Fibroblast of skin of left quadriceps (primary cell): ENCODE results near the gene SP2.
A peak's percentile ranks its signal among the peaks of the same experiment; 100 is the strongest.
"Not testable (repeated sequence)": the region's sequence is repeated elsewhere in the genome, so short reads cannot be mapped to it uniquely, and the experiment has no call there.

Experiments
- DNase-seq, 2 experiments: peaks; one replicate each; pipeline ENCODE4 v3.0.0-alpha.2; 2013; ENCODE audit warnings: low read depth in 2 of 2

SP2 gene

DNA sequence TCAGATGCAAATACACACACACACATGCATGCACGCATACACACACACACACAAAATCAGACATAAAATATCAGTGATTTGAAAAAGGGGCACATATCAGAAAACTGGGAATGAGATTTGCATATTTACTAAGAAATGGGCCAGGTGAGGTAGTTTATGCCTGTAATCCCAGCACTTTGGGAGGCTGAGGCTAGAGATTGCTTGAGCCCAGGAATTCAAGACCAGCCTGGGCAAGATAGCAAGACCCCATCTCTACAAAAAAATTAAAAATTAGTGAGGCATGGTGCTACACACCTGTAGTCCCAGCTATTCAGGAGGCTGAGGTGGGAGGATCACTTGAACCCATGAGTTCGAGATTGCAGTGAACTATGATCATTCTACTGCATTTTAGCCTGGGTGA lies 23.0 kb downstream of the SP2 start:
- no peak for DNase-seq

GRCh38 chr17:47919889-47920288 lies 23.9 kb downstream of the SP2 start:
- not testable (repeated sequence) for DNase-seq

DNA sequence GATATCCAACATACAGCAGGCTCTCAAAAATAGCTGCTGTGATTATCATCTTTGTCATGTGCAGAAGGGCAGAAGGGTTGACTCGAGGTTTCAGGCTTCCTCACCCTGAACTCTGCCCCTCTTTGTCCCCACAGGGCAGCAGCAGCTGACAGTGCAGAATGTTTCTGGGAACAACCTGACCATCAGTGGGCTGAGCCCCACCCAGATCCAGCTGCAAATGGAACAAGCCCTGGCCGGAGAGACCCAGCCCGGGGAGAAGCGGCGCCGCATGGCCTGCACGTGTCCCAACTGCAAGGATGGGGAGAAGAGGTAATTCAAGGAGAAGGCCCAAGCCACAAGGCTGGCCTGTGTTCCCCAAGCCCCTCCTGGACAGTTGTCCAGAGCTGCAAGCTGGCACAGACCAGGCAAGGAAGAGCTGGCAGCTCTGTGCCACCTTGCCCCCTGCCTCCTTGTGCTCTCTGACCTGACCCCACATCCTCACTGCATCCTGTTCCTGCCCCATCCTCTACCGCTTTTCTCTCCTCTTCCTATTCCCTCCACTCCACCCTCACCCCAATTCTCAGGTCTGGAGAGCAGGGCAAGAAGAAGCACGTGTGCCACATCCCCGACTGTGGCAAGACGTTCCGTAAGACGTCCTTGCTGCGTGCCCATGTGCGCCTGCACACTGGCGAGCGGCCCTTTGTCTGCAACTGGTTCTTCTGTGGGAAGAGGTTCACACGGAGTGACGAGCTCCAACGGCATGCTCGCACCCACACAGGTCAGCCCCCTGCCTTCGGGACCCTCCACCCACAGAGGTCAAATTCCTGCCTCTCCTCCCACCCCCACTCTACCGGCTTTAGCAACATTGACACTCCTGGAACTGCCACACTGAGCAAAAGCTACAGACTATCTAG lies 29.0 kb downstream of the SP2 start:
- no peak for DNase-seq

- no peak for DNase-seq
These were observed 29.6 kb downstream of the SP2 start for GRCh38 chr17:47925678-47925988.

GRCh38 chr17:47927821-47928400 lies 31.9 kb downstream of the SP2 start:
- DNase-seq: no peak

DNA sequence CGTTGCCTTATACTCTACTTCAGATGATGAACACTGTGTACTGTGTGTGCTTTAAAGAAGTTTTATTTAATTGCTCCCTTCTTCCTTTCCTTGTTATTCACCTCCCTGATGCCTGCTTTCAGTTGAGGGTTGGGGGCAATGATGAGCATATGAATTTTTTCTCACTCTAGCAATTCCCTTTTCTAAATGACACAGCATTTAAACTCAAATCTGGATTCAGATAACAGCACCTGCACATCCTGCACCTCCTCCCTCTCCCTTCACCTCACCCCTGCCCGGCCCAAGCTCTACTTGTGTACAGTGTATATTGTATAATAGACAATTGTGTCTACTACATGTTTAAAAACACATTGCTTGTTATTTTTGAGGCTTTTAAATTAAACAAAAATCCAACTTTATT lies 32.4 kb downstream of the SP2 start:
- no peak for DNase-seq

GRCh38 chr17:47929218-47930000 lies 33.4 kb downstream of the SP2 start:
- no peak for DNase-seq

GRCh38 chr17:47931848-47932247 lies 35.8 kb downstream of the SP2 start:
- DNase-seq: no peak

GRCh38 chr17:47934856-47935255 lies 38.8 kb downstream of the SP2 start:
- DNase-seq: no peak

GRCh38 chr17:47935468-47935867 lies 39.4 kb downstream of the SP2 start:
- DNase-seq: not testable (repeated sequence)

DNA sequence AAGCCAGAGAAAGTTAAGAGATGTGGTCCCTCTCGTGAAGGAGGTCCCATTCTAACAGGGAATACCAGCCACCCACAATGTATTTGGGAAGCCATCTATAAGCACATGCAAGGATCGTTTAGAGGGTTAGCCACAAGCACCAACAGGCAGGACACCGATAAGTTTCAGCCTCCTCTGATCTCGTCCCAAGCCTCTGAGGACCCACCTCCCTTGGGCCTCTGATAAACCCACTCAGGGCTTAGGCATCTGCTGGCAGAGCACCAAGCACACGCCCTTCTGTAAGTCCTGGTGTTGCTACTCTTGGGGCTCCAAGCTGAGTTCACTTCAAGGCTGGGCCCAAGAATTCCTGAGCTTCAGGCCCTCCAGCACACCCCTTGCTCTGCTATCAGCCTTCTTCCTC lies 39.9 kb downstream of the SP2 start:
- DNase-seq: peak; percentile 36 to 44

DNA sequence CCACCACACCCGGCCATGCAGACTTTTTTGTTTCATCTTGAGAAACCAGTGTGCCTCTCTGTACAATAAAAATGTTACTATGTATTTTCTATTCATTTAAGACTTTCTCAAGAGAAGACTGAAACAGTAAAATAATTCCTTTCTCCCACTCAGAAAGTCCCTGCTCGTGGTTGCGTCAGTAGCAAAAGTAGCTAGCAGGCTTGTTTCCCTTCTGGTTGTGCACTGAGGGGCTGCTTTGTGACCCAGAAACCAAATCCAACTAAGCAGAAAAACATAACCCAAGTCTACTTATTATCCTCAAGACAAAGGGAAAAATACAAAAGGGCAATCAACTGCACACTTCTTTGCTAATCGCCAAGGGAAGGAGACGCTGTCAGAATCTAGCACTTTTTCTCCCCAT lies 41.9 kb downstream of the SP2 start:
- DNase-seq: no peak

GRCh38 chr17:47941246-47942095 lies 45.4 kb downstream of the SP2 start, which contains the start of gene PNPO:
Gene PNPO, plus strand, starts transcription at chr17:47941571. Its CDS starts 105 bp downstream, at chr17:47941676.
- peak; percentile 94 to 95 for DNase-seq

GRCh38 chr17:47942096-47942510 lies 46.1 kb downstream of the SP2 start:
- no peak for DNase-seq

GRCh38 chr17:47942568-47942967 lies 46.5 kb downstream of the SP2 start:
- DNase-seq: no peak

GRCh38 chr17:47945080-47945479 lies 49.0 kb downstream of the SP2 start:
- DNase-seq: no peak

- DNase-seq: no peak
These were observed 49.8 kb downstream of the SP2 start for GRCh38 chr17:47945529-47946508.

GRCh38 chr17:47946516-47946915 lies 50.5 kb downstream of the SP2 start:
- DNase-seq: no peak

GRCh38 chr17:47946929-47947397 lies 50.9 kb downstream of the SP2 start:
- DNase-seq: peak in 1 of 2 experiments; percentile 36

GRCh38 chr17:47948706-47949196 lies 52.7 kb downstream of the SP2 start:
- no peak for DNase-seq
